Activated CD8-positive, alpha-beta memory T cell treated with anti-CD3 and anti-CD28 coated beads, Interleukin-2, amount 50 U/mL, for 1 hour (primary cell): ENCODE results near the gene SLC9A8.

Experiments
- DNase-seq: peaks from one replicate; pipeline ENCODE4 v3.0.0-alpha.2; 2020; ENCODE audit errors: extremely low read depth

The SLC9A8 gene

GRCh38 chr20:49915380-49916145 is 102.9 kb downstream of the SLC9A8 start, which contains the start of gene SPATA2:
TSS of gene SPATA2 (minus strand) at chr20:49915529. CDS start at chr20:49908490, 7,039 bp downstream.
- DNase-seq: peak; percentile 93

- no peak for DNase-seq
These were observed 103.7 kb downstream of the SLC9A8 start for GRCh38 chr20:49916146-49917002.

DNA sequence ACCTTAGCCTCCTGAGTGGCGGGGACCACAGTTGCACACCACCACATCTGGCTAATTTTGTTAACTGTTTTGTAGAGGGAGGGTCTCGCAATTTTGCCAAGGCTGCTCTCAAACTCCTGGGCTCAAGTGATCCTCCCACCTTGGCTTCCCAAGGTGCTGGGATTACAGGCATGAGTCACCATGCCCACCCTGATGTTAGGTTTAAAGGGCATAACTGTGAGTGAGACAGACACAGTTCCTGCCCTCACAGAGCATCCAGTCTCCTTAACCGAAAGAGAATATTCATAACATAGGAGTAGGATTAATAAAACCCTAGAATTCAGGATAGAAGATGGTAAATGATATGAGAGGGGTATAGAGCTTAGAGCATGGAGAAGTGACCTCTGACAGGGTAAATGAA is 105.8 kb downstream of the SLC9A8 start:
- no peak for DNase-seq

- DNase-seq: no peak
These were observed 106.4 kb downstream of the SLC9A8 start for GRCh38 chr20:49919009-49919408.

- DNase-seq: no peak
These were observed 106.8 kb downstream of the SLC9A8 start for GRCh38 chr20:49919461-49919860.

DNA sequence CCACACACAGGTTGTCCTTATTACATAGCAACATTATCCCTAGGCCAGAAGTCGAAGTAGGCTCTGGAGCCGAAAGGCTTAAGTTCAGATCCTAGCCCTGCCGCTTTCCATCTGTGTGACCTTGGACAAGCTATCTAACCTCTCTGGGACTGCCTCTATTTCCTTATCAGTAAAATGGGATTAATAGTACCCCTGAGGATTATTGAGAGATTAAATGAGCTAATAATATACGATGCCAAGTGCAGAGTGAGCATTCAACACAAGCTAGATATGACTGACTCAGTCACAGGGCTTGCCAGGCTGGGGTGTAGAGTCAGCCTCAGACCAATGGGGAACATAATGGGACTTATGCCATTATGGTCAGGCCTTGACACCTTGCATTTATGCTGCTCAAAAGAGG is 111.6 kb downstream of the SLC9A8 start:
- DNase-seq: no peak

DNA sequence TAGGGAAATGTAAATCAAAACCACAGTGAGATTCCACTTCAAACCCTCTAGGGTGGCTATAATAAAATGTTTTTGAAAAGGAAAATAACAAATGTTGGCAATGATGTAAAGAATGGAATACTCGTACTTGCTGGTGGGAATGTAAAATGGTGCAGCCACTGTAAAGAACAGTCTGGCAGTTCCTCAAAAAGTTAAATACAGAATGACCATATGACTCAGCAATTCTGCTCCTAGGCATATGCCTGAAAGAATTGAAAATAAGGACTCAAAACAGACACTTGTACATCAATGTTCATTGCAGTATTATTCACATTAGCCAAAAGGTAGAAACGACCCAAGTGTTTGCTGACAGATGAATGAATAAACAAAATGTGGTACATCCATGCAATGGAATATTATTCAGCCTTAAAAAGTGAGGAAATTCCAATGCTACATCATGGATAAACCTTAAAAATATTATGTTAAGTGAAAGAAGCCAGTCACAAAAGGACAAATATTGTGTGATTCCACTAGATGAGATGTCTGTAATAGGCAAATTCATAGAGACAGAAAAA is 113.3 kb downstream of the SLC9A8 start:
- no peak for DNase-seq

- DNase-seq: peak; percentile 58
These were observed 115.9 kb downstream of the SLC9A8 start for GRCh38 chr20:49928411-49929141.

GRCh38 chr20:49929142-49929494 is 116.5 kb downstream of the SLC9A8 start:
- DNase-seq: no peak

- no peak for DNase-seq
These were observed 123.1 kb downstream of the SLC9A8 start for GRCh38 chr20:49935746-49936152.

GRCh38 chr20:49936153-49937026 is 123.8 kb downstream of the SLC9A8 start, which contains the start of gene RNF114:
TSS of gene RNF114 (plus strand) at chr20:49936397. CDS start at chr20:49936413, 16 bp downstream.
- peak; percentile 70 for DNase-seq

DNA sequence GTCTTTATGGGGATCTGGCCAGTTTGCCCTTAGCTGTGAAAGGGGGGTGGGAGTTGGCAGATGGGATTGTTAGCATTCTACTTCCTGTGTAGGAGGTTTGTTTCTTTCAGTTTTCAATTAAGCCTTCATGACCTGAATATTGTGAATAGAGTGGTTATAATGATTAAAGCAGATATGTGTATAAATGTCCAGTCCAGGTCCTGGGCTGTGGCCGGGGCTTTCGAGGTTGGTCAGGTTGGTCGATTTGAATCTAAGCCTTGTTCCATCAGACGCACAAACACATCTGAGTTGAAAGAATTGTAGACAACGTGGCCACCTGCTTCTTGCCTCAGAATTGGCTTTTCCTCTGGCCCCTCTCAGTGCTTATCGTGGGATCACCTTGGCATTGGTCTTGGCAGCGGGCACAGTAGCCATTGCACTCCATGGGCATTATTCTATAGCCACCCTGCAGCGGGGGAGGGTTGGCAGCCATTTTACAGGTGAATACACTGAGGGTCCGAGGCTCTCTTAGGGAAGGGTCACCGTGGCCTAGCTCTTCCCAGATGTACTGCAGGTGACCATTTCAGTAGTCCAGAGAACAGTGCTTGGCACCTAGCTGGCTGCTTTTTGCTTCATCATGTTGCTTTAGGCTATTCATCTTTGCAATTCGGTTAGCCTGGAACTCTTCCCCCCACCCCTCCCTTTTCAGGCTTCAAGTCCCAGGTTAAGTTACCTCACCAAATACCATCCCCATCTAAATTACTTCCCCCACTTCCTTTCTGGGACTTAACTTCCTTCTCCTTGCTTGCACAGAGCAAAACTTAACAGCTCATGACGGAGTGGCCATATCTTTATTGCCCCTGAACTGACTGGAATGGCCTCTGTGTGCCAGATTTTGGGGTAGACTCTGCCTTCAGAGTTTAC is 124.7 kb downstream of the SLC9A8 start:
- no peak for DNase-seq

GRCh38 chr20:49938173-49939163 is 125.8 kb downstream of the SLC9A8 start:
- DNase-seq: no peak

GRCh38 chr20:49941456-49941855 is 128.8 kb downstream of the SLC9A8 start:
- no peak for DNase-seq
